GM21447 (cell line): ENCODE data around the gene TMPRSS9.

Source experiments
- ATAC-seq: cut with Tn5 transposase; IDR thresholded peaks from one replicate; pipeline ENCODE4 v1.9.1; 2021; ENCODE audit not compliant: unreplicated experiment

Gene TMPRSS9

DNA sequence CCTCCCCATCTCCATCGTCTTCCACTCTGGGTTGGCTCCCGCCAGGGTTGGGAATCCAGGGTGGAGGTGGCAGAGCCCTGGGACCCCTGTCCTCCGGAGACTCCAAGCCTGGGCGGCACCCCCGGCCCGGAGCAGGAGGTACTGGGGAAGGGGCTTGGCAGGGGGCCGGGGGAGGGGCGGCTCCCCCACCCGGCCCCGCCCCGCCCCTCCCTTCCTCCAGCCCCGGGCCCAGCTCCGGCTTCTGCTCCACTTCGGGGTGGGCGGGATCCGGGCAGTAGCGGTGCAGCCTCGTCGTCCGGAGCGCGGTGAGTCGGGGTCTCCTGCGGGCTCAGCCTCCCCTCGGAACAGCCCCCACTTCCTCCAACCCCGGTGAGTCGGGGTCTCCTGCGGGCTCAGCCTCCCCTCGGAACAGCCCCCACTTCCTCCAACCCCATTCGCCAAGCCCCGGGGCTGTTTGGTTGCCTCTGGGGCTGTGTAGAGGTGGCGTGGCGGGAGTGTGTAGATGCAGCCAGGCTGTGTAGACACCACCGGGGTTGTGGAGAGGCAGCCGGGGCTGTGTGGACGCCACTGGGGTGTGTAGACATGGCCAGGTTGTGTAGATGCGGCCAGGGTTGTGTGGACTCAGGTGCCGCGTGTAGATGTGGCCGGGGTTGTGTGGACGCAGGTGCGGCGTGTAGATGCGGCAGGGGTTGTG is at the start of gene TMPRSS9:
TMPRSS9 (plus strand) TSS at position 274 of the 694 bp plus-strand sequence. CDS start 29,521 bp downstream, outside the sequence.
- no peak for ATAC-seq

- ATAC-seq = no peak
Observed at GRCh38 chr19:2311093-2311492, 49.0 kb upstream of the TMPRSS9 start.

DNA sequence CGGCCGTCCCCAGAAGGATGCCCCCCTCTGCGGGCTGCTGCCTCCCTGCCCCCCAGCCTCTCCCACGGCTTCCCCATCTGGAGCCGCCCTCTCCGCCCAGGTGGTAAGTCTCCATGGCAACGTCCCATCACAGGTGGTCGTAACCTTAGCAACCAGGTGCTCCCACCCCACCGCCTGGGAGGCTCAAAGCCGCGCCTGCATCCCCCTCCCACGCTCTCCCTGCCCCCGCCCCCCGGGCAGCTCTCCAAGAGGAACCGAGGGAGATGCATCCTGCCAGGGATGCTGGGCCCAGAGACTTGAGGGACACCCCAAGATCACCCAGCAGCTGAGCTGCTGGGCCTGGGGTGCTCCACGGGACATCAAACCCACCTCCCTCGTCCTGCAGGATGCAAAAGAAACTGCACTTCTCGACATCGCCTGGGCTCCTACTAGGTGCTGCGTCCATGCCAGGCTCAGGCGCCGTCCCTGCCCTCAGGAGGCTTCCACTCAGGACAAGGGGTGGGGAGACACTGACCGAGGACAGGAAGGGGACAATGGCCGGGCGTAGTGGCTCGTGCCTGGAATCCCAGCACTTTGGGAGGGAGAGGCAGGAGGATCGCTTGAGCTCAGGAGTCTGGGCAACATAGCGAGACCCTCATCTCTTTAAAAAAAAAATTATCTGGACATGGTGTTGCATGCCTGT is 47.1 kb upstream of the TMPRSS9 start:
- ATAC-seq = no peak

DNA sequence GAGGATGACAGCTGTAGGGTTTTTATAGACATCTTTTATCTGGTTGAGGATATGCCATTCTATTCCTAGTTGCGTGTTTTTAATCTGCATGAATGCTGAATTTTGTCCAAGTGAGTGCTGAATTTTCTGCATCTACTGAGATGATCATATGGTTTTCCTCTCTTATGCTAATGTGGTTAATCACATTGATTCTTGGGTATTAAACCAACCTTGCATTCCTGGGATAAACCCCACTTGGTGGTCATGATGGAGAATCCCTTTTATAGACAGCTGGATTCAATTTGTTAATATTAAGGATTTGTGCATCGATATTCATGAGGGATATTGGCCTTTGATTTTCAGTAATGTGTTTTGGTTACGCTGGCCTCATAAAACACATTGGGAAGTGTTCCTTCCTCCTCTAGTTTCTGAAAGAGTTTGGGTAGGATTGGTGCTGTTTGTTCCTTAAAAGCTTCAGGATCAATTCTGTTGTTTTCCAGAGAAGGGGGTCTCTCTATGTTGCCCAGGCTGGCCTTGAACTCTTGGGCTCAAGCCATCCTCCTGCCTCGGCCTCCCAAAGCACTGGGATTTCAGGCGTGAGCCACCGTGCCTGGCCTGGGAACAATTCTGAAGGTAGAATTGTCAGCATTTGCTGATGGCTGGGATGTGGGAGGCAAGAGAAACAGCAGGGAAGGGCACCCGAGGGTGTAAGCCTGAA is 44.8 kb upstream of the TMPRSS9 start:
- no peak for ATAC-seq

GRCh38 chr19:2315818-2316353 is 44.2 kb upstream of the TMPRSS9 start:
- ATAC-seq = no peak

GRCh38 chr19:2317300-2317699 is 42.8 kb upstream of the TMPRSS9 start:
- no peak for ATAC-seq

- ATAC-seq = no peak
Observed at GRCh38 chr19:2317756-2318155, 42.3 kb upstream of the TMPRSS9 start.

- ATAC-seq = no peak
Observed at GRCh38 chr19:2318923-2319322, 41.1 kb upstream of the TMPRSS9 start.

DNA sequence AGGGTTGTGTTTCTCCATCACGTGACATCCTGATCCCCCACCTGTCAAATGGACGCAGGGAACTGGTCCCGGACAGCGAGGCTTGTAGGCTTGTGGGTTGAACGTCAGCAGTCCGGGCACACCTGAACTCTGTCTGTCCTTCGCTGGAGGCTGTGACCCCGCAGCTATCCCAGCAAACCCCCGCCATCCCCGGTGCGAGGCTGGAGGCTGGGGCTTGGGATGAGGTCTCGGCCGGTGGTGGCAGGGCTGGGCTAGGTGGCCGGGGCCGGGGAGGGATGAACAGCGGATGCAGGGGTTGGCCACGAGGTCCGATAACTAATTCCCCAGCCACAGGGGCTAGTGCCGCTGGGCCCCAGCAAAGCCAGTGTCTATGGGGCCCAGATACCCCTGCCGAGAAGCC is 40.5 kb upstream of the TMPRSS9 start:
- no peak for ATAC-seq

DNA sequence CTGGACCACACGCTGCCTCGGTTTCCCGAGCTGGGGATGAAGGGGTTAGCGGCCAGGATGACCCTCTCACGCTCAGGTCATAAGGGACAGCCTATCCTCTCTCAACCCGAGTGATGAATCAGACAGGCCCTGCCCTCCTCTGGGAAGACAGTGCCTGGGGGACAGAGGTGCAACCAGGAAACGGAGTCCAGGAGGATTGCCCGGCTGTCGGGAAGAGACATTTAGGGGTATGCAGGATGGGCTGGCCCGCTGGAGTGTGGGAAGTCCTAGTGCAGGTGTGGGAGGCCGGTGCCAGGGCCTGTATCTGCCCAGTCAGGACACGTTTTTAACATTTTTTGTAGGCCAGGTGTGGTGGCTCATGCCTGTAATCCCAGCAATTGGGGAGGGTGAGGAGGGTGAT is 40.0 kb upstream of the TMPRSS9 start:
- ATAC-seq = no peak

- ATAC-seq = no peak
Observed at GRCh38 chr19:2320939-2321338, 39.1 kb upstream of the TMPRSS9 start.

- ATAC-seq = no peak
Observed at GRCh38 chr19:2321565-2322283, 38.3 kb upstream of the TMPRSS9 start.

DNA sequence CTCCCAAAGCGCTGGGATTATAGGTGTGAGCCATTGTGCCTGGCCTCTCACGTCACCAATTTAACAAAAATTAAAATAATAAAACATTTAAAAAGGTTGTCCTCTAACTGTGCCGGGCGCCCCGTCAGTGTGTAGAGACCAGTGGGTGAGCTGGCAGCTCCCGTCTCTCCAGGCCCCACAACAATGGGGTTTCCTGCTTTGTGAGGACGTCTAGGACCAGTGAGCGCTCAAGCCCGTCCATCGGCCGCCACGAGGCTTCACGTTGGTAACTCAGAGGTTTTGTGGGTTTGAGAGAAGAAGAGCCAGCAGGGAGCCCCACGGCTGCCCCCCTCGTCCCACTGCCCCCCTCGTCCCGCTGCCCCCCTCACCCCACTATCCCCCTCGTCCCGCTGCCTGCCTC is 36.4 kb upstream of the TMPRSS9 start:
- ATAC-seq = no peak

DNA sequence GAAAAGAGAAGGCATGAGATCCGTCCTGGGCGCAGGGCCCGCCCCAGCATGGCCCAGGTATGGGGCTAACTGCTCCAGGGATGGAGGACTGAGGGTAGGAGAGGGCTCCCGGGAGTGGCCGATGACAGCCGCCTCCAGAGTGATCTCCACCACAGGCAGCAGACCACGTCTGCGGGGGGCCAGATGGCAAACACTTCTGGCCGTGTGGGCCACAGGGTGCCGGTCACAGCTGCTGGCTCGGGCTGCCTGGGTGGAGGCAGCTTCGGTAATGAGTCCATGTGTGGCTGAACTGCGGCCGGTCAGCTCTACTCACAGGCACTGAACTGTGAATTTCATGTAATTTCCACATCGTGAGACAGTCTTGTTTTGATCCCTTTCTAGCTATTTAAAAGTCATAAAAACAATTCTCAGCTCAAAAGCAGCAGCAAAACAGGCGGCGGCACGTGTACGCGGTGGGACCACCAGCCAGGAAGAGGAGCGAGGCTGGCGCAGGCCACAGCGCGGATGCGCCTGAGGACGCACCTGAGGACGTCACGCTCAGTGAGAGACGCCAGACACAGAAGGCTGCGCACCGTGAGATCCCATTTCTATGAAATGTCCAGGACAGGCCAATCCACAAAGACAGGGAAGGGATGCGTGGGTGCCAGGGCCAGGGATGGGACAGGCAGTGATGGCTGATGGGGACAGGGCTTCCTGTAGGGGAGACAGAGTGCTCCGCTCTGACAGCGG is 35.7 kb upstream of the TMPRSS9 start:
- no peak for ATAC-seq

DNA sequence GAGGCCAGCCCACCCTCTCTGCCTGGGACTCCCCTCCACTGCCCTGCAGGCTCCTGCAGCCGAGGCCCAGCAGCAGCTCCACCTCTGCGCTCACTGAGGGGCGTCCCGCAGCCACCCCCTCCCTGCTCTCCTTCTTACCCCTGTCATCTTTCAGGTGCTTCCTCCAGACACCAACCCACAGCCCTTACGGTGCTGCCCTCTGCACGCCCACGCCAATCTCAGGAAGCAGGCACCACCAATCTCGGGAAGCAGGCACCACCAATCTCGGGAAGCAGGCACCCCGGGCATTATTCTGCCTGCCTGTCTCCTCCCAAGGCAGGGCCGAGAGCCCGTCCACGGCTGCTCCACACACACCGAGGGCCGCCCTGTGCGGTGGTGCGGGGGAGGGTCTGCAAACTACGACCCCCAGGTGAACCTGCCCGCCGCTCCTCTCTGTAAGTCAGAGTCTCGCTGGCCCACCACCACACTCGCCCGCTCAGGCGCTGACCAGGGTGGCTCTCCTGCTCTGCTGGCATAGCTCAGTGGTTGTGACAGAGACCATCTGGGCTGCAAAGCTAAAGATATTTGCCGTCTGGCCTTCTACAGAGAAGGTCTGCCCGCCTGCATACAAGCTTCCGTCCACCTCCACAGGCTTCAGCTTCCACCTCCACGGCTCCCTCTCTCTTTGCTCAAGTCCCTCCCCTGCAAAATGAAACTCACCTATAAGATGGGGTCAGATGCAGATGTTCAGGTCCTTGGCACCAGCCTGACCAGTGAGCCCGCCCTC is 34.6 kb upstream of the TMPRSS9 start:
- no peak for ATAC-seq

DNA sequence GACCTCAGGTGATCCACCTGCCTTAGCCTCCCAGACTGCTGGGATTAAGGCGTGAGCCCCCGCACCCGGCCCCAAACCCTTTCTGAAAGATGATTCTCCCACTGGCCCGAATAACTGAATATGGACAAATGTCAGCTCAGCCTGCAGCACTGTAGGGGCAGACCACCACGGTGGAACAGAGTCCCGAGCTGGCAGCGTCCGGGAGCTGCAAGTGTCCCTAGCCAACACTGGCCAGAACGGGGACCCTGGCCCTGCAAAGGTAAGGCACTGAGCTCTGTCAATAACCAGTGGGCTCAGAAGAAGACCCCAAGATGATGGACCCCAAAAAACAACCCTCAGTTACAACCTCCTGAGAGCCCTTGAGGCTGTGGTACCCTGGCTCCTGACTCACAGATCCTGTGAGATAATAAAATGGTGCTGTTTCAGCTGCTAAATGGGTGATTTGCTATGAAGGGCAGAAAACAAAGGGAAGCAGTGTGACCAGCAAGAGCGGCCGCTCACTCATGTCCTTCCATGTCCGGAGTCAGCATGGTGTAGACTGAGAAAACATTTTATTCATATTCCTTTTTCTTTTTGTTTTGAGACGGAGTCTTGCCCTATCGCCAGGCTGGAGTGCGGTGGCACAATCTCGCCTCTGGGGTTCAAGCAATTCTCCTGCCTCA is 33.2 kb upstream of the TMPRSS9 start:
- ATAC-seq = no peak

DNA sequence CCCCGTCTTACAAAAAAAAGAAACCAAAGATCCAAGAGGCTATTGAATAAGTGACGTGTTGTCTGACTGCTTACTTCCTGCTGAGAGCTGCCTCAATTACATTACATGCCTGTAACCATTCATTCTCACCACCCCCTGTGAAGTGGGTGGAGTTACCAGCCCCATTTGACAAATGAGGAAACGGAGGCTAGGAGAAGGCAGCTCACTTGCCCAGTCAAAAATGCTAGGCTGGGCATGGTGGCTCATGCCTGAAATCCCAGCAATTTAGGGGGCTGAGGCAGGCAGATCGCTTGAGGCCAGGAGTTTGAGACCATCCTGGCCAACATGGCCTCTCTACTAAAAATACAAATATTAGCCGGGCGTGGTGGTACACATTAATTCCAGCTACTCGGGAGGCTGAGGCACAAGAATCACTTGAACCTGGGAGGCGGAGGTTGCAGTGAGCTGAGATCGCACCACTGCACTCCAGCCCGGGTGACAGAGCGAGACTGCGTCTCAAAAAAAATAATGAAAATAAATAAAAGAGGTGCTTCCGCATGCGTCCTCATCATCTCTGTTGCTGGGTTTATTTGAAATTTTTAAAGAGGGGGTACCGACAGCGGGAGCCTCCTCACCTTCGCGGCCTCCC is 32.2 kb upstream of the TMPRSS9 start:
- peak; percentile 42 for ATAC-seq

DNA sequence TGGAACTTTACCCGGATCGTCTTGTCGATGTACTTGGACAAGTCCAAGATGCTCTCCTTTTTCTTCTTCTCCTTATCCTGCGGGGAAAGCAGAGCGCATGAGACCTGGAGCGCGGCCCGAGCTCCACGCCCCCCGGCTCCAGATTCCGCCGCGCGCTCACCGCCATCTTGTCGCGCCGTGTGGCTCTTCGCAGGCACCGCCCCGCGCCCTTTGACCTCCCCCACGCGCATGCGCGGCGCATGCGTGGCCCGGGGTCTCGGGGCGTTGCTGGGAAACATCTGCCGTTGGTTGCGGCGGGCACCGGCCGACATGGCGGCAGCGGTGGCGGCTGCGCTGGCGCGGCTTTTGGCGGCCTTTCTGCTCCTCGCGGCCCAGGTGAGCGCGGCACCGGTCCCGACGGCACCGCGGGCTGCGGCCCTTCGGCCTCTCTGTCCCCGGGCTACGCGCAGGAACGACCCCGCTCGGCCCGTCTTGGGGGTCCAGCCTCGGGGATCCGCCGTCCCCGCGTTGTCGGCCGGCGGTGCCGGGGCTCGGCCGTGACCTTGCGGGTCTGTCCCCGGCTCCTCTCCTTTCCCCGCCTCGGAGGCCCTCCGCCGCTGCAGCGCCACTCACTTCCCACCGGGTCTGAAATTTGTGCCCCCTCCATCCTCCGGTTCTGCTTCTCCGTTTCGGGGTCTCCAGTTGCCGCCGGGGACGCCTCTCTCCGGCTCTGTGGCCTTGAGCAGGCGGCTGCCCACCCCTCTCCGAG is 31.5 kb upstream of the TMPRSS9 start, which contains the start of the genes LSM7 and SPPL2B:
LSM7 (minus strand) TSS at position 186 of the 748 bp plus-strand sequence; CDS start at position 166, 20 bp downstream.
SPPL2B (plus strand) TSS at position 284 of the 748 bp plus-strand sequence; CDS start at position 310, 26 bp downstream.
- no peak for ATAC-seq
